BE2C (cell line): ENCODE data around the gene SH3RF3.

ENCODE experiments used
- DNase-seq: peaks from one replicate; pipeline ENCODE4 v3.0.0-alpha.2; 2020
- H3K27me3 ChIP-seq: fragments of 250-450 bp; sonication (Bioruptor Pico); 2 replicates; pipeline ENCODE4 v1.5.1; 2020; ENCODE audit warnings: mild to moderate bottlenecking
- H3K36me3 ChIP-seq: fragments of 250-450 bp; sonication (Bioruptor Pico); 2 replicates; pipeline ENCODE4 v1.5.1; 2020; ENCODE audit warnings: mild to moderate bottlenecking
- H3K4me1 ChIP-seq: fragments of 250-450 bp; sonication (Bioruptor Pico); 2 replicates; pipeline ENCODE4 v1.5.1; 2020
- H3K4me3 ChIP-seq: 2 replicates; pipeline ENCODE4 v1.5.1; 2011; ENCODE audit warnings: low read depth, low read length
- H3K9me3 ChIP-seq: fragments of 250-450 bp; sonication (Bioruptor Pico); 2 replicates; pipeline ENCODE4 v1.5.1; 2020
- TF ChIP-seq, protein P1 (sequence below): IDR thresholded peaks from 2 replicates; pipeline ENCODE4 v1.5.1; 2012; ENCODE audit warnings: mild to moderate bottlenecking, low read depth, low read length

Gene SH3RF3

DNA sequence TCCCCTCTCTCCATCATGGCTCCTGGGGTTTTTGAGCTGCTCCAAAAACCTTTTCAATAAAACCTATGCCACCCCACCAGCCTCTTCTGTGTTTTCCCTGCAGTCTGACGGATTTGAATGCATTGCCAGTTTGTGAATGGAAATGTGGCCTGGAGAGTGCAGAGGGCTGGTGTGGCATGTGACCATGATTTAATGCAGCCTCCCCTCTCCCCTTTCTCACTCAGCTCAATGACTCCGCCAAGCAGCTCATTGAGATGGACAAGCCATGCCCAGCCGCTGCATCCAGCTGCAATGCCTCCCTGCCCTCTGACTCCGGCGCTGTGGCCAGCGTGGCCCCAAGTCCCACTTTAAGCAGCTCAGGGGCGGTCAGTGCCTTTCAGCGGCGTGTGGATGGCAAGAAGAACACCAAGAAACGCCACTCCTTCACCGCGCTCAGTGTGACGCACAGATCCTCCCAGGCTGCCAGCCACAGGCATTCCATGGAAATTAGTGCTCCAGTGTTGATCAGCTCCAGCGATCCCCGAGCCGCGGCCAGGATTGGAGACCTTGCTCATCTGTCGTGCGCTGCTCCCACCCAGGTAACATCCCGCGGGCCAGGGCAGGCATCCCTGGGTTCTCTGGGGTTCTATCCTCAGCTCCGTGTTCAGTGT, 269.5 kb downstream of the SH3RF3 start:
- DNase-seq = no peak
- Histone ChIP-seq H3K9me3 (no peaks in the 10 kb centered on the region), H3K27me3 (no peaks in the 10 kb centered on the region), H3K4me3 (no peak overlapping the region), H3K36me3 (no peaks in the 10 kb centered on the region), H3K4me1 (no peaks in the 10 kb centered on the region)
- TF ChIP-seq, protein P1, sequence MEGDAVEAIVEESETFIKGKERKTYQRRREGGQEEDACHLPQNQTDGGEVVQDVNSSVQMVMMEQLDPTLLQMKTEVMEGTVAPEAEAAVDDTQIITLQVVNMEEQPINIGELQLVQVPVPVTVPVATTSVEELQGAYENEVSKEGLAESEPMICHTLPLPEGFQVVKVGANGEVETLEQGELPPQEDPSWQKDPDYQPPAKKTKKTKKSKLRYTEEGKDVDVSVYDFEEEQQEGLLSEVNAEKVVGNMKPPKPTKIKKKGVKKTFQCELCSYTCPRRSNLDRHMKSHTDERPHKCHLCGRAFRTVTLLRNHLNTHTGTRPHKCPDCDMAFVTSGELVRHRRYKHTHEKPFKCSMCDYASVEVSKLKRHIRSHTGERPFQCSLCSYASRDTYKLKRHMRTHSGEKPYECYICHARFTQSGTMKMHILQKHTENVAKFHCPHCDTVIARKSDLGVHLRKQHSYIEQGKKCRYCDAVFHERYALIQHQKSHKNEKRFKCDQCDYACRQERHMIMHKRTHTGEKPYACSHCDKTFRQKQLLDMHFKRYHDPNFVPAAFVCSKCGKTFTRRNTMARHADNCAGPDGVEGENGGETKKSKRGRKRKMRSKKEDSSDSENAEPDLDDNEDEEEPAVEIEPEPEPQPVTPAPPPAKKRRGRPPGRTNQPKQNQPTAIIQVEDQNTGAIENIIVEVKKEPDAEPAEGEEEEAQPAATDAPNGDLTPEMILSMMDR = no peak

DNA sequence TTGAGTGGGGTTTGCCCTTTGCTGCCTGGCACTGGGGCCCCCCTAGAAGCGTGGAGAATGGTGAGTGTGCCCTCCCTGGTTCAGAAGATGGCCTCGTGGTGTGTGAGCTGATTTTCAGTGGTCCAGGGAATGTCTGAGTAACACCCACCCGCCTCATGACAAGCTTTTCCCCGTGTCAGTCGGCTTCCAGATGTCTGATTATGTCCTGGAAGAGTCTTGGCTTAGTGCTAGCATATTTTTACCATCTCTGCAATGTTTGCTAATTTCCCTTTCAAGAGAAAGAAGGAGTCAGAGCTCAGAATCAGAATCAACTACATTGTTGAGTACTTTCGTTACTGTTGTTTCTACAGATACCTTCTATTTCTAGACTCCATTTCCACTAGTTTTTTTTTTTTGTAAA, 270.1 kb downstream of the SH3RF3 start:
- no peaks in the 10 kb centered on the region for H3K4me1 ChIP-seq
- no peak overlapping the region for H3K4me3 ChIP-seq
- TF ChIP-seq, protein P1 = no peak
- no peaks in the 10 kb centered on the region for H3K27me3 ChIP-seq
- DNase-seq = no peak
- H3K36me3 ChIP-seq = no peaks in the 10 kb centered on the region
- H3K9me3 ChIP-seq = no peaks in the 10 kb centered on the region

DNA sequence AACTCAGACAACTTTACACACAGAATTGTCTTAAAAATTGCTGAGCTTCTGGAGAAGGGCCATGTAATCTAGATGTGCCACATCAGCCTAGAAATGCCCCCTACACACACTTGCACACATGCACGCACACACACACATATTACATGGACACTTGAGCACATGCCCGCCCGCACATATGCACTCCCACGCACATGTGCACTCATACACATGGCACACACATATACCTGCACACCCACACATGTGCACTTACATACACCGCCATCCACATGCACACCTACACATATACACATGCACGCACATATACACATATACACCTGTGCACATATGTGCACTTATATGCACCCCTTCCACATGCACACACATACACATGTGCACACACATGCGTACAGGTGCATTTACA, 271.1 kb downstream of the SH3RF3 start:
- H3K36me3 ChIP-seq = no peaks in the 10 kb centered on the region
- no peaks in the 10 kb centered on the region for H3K27me3 ChIP-seq
- no peaks in the 10 kb centered on the region for H3K4me1 ChIP-seq
- TF ChIP-seq, protein P1 = no peak
- no peak overlapping the region for H3K4me3 ChIP-seq
- H3K9me3 ChIP-seq = no peaks in the 10 kb centered on the region
- DNase-seq = no peak

DNA sequence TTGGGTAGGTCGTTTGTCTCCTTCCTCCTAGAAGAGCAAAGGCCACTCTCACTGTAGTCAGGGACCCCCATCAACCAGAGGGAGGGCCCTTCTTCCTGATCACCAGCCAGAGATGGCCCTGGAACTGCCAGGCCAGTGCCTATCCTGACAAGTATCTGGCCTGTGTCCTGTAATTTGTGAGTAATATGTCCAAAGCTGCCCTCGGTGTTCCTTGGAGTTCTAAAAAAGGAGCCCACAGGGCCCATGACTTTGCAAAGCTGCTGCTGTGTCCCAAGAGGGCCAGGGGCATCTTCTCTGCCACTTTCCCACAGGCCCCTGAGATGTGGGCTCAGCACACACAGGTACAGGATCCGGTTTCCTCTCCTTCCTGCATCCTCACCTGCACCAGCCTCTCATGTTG, 272.4 kb downstream of the SH3RF3 start:
- TF ChIP-seq, protein P1 = no peak
- no peaks in the 10 kb centered on the region for H3K9me3 ChIP-seq
- no peaks in the 10 kb centered on the region for H3K36me3 ChIP-seq
- DNase-seq = no peak
- no peaks in the 10 kb centered on the region for H3K4me1 ChIP-seq
- H3K4me3 ChIP-seq = no peak overlapping the region
- H3K27me3 ChIP-seq = no peaks in the 10 kb centered on the region

DNA sequence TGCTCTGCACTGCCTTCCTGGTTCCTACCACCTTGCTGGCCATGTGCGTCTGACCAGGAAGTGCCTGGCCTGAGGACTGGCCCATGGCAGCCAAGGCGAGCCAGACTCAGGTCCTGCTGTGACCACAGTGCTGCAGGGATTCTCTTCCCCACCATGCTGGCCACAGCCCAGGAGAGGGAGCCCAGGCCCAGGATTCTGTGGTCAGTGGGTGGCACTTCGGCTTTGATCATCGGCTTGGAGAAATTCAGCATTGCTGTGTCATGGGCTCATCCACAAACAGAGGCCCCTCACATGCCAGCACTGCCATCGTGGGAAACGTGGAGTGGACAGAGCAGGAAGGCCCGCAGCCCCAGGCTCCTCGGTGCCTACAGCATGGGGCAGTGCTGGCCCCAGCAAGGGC, 273.2 kb downstream of the SH3RF3 start:
- TF ChIP-seq, protein P1 = no peak
- Histone ChIP-seq H3K4me1 (no peaks in the 10 kb centered on the region), H3K36me3 (no peaks in the 10 kb centered on the region), H3K27me3 (no peaks in the 10 kb centered on the region), H3K9me3 (no peaks in the 10 kb centered on the region), H3K4me3 (no peak overlapping the region)
- DNase-seq = no peak

DNA sequence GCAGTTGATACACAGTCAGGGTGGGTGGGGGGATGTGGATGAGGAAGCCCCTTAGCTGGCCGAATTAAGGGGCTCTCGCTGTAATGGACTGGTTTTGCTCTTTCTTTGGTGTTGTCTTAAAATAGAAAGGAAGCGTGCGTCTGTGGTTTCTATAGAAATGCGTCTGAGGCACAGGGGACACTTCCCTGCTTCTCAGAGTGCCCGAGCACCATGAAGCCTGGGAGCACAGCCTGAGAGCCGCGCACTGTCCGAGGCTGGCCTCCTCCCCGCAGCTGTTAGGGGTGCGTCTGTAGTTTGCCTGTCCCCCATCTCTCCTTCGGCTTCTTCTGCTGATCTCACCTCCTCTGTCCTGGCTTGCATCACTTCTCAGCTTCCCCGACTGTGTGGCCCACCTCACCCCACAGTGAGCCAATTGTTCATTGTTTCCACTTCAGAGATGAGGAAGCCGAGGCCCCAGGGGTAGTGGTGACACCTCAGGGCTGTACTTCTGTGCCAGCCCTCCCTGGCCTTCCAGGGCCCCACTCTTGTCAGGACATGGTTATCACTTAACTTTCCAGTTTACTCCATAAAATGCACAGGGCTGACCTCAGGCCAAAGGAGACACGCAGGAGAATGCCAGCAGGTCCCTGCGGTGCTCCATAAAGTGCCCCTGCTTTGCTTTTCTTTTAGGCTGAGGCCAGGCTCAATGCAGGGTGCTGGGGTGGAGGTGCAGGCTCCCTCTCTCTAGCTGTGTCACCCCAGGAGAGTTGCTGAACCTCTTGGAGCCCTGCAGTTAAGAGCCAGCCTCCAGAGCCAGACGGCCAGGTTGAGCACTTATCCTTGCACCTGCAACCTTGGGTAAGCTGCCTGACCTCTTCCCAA, 274.2 kb downstream of the SH3RF3 start:
- Histone ChIP-seq H3K4me3 (no peak overlapping the region), H3K27me3 (no peaks in the 10 kb centered on the region), H3K9me3 (no peaks in the 10 kb centered on the region), H3K36me3 (no peaks in the 10 kb centered on the region), H3K4me1 (no peaks in the 10 kb centered on the region)
- TF ChIP-seq, protein P1 = no peak
- no peak for DNase-seq
